ENCODE results near the gene C6orf15.

GRCh38 chr6:31091680-31092079, 20.7 kb downstream of the C6orf15 start:
- TF ChIP-seq POLR2AphosphoS5 (IDR thresholded peaks at IDR 0.05), result no peak
- TF ChIP-seq POLR2A (IDR thresholded peaks at IDR 0.05), result no peak
